Stimulated activated CD4-positive, alpha-beta T cell treated with anti-CD3 and anti-CD28 coated beads, Interleukin-4, amount 100 ng/mL, for 48 hours (primary cell): Measurements from ENCODE around the gene CMTM1.
"Not testable (repeated sequence)": the region's sequence is repeated elsewhere in the genome, so short reads cannot be mapped to it uniquely, and the experiment has no call there.

Source experiments
- DNase-seq, 2 donors: peaks; one replicate each; pipeline ENCODE4 v3.0.0-alpha.2; 2020; ENCODE audit warnings: low read depth in 2 of 2

CMTM1 gene

GRCh38 chr16:66591018-66591417 lies 24.8 kb downstream of the CMTM1 start:
- no peak for DNase-seq

DNA sequence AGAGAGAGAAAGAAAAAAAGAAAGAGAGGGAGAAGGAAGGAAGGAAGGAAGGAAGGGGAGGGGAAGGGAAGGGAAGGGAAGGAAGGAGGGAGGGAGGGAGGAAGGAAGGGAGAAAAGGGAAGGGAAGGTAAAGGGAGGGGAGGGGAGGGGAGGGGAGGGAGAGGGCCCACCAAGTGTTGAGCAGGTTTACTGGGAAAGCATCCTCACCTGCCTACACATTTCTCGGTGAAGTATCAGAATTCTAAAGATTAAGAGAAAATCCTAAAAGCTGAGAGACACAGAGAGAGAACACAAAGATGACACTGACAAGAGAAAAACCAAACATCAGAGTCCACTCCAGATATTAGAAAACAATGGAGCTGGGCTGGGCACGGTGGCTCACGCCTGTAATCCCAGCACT lies 26.0 kb downstream of the CMTM1 start:
- no peak for DNase-seq

GRCh38 chr16:66592814-66593213 lies 26.6 kb downstream of the CMTM1 start:
- no peak for DNase-seq

DNA sequence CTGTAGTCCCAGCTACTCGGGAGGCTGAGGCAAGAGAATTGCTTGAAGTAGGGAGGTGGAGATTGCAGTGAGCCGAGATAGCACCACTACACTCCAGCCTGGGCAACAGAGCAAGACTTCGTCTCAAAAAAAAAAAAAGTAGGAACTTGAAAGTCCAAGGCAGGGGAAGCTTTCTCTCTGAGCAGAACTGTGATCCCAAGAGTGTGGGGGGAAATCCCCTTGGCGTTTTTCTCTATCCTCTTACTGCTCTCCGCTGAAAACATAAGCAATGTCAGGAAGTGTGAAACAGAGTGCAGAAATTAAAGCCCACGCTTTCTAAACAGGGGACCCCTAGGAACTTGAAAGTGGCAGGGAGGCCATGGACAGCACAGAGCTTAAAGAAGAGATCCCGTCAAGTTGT lies 28.5 kb downstream of the CMTM1 start:
- no peak for DNase-seq

DNA sequence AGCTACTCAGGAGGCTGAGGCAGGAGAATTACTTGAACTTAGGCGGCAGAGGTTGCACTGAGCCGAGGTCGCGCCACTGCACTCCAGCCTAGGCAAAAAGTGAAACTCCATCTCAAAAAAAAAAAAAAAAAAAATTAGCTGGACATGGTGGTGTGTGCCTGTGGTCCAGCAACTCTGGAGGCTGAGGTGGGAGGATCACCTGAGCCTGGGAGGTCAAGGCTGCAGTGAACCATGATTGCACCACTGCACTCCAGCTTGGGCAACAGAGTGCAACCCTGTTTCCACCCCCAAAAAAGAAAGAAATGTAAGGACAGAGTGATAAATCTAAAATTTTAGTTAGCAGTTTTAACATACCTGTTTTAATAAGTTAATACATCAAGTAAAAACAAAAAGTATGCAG lies 30.3 kb downstream of the CMTM1 start:
- DNase-seq, result not testable (repeated sequence)

- no peak for DNase-seq
Measured at GRCh38 chr16:66596986-66597848, 31.0 kb downstream of the CMTM1 start.

DNA sequence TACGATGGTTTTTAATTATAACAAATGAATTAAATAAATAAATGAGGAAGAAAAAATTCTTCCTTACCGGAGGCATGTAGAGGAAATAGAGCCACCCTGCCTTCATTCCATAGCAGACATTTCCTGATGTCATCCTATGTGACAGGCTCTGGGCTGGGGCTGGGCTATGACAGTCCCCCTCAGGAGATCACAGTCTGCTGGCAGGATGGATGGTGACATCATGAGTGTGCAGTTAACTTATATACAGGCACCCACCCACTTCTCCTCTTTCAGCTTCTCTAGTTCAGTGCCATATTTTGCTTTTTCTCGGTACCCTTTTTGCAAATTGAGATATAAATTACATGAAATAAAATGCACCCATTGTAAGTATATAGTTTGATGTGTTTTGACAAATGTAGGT lies 31.9 kb downstream of the CMTM1 start:
- DNase-seq, result no peak

DNA sequence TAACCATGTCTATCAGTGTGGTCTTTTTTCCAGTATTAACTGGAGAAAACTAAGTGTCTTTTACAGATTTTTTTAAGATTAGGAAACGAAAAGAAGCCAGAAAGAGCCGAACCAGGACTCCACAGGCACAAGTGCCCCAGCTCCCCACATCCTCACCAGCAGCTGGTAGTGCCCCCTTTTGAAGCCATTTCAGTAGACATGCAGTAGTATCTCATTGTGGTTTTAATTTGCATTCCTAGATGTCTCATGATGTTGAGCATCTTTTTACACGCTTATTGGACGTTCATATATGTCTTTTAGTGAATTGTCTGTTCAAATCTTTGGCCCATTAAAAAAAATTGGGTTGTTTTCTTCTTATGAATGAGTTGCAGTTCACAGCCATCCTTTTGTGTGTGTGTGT lies 33.5 kb downstream of the CMTM1 start:
- no peak for DNase-seq

GRCh38 chr16:66600477-66600876 lies 34.2 kb downstream of the CMTM1 start:
- no peak for DNase-seq

GRCh38 chr16:66601471-66601870 lies 35.2 kb downstream of the CMTM1 start:
- DNase-seq, result no peak

DNA sequence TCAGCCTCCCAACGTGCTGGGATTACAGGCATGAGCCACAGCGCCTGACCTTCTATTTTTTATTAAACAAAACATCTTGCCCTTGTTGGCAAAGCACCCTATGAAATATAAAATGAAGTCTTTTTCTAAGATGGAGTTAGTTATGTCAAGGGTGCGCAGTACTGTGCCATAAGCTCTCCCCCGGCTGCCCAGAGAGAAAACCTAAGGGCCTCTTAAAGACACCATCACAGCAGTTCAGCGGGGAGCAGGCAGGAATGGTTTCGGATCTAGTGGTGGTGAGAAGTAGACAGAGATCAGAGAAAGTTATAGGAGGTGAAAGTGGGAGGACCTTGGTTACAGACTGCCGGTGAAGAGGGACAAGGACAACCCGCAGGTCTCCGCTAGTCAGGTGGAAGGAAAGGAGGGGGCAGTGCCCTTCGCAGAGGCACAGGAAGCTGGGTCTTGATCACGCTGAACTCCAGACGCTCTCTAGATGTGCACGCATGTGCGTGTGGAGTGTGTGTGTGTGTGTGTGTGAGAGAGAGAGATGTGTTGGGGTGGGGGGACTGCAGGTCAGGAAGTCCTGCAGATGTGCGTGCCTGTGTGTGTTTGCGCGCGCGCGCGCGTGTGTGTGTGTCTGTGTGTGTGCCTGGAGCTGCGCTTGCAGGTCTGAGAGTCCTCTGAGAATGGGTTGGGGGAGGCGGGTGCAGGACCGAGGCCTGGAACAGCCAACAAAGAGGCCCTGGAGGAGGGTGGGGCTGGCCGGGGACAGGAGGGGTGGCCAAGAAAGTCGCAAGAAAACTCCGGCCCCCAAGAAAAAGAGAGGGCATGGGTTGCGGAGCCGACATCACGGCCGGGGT lies 37.5 kb downstream of the CMTM1 start:
- peak; percentile 42 to 47 for DNase-seq

DNA sequence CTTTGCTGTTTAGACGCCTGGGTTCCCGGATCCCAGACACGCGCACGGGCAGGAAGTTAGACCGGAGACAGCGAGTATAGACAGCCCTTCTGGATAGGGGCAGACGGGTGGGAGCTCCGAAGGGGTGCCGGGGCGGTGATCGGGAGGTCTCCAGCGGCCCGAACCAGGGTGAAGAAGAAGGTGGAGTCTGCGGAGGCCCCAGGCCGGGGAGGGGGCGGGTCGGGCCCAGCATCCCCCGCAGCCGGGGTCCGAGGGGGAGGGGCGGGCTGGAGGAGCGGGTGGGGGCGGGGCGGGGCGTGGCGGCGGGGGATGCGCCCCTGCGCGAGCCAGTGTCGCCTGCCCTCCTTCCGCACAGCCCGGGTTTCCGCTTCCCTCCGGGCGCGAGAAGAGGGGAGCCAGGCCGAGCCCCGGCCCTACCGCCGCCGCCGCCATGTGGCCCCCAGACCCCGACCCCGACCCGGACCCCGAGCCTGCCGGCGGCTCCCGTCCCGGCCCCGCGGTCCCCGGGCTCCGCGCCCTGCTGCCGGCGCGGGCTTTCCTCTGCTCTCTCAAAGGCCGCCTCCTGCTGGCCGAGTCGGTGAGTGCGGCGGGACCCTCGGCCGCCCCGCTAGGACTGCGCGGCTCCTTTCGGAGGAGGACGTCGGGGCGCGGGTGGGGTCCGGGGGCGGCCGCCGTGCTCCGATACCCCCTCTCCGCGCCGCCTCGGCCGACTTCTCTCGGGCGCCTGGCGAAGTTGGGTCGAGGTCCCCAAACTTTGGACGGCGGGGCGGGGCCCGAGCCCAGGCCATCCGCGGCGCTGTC lies 38.3 kb downstream of the CMTM1 start, which contains the start of gene CMTM3:
CMTM3 (plus strand) TSS at position 329 of the 801 bp plus-strand sequence; CDS start at position 431, 102 bp downstream.
- peak; percentile 68 to 70 for DNase-seq

GRCh38 chr16:66605177-66605978 lies 39.1 kb downstream of the CMTM1 start:
- DNase-seq, result peak; percentile 29 to 38

DNA sequence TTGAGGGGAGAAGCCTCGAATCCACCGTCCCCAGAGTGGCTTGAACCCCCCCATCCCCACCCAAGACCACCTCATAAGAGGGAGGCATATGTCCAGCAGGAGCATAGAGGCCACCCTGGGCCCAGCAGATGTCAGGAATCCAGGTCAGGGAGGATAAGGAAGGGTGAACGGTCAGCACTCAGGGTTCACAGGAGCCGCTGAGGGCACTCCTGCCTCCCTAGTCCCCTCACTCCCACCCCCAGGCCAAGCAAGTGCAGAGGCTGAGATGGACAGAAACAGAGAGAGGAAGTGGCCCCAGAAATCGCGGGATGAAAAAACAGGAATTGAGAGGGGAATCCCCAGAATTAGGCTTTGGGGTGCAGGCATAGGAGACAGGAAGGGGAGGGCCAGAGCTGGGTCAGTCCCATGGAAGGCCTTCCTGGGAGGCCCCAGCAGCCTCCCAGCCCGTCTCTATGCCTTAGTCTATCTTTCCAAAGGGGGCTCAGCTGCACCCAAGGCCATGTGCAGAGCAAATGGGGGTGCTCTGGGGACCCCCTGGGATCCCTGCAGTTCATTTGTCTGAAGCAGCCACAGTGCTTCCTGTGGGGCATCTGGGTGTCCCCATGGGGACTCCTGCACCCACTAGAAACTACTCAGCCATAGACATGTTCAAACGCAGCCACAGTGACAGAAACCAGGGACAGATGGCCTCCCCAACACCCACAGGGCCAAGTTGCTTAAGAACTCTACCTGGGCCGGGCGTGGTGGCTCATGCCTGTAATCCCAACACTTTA lies 39.9 kb downstream of the CMTM1 start:
- DNase-seq, result no peak

DNA sequence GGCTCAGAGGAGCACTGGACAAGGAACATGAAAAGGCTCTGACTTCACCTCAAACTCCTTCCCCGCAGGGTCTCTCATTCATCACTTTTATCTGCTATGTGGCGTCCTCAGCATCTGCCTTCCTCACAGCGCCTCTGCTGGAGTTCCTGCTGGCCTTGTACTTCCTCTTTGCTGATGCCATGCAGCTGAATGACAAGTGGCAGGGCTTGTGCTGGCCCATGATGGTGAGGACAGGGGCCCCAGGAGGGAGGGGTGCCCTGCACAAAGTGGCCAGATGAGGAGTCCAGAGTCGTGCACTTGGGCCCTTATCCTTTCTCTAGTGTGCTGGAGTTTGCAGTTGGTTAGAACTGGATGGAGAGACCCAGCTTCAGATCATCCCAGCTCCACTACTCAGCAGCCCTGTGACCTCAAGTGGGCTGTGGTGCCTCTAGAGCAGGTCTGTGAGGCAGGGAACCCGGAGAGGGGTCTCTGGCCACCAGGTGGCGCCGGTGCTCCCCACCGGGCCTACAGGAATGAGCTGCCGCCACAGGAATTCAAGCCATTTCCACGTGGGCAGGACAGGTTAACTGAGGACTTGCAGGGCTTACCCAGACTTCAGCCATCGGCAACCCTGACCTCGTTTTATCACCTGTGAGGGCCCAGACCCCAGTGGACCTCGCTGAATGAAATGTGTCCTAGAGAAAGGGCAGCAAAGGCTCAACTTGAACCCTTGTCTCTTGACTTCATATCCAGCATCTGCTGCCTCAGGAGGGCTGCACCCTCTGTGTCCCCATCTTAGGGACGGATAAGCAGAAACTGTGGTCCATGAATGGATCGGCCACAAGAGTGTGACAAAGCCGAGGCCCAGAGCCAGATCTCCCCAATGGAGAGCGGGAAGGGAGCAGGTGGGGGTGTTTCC lies 42.3 kb downstream of the CMTM1 start:
- DNase-seq, result peak; percentile 82 to 85

DNA sequence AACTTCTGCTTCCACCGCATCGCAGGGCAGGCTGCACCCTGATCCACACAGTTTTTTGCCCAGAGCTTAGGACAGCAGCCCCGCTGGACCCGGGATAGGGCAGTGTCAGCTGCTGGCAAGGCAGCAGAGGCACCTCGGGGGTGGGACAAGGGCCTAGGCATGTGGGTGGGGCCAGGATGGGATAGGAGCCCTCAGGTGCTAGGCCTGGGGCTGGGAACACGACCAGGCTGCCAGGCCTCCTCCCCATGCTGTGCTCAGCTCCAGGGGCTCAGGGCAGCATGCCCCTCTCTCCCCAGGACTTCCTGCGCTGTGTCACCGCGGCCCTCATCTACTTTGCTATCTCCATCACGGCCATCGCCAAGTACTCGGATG lies 42.9 kb downstream of the CMTM1 start:
- no peak for DNase-seq

GRCh38 chr16:66610111-66610820 lies 44.0 kb downstream of the CMTM1 start:
- no peak for DNase-seq

DNA sequence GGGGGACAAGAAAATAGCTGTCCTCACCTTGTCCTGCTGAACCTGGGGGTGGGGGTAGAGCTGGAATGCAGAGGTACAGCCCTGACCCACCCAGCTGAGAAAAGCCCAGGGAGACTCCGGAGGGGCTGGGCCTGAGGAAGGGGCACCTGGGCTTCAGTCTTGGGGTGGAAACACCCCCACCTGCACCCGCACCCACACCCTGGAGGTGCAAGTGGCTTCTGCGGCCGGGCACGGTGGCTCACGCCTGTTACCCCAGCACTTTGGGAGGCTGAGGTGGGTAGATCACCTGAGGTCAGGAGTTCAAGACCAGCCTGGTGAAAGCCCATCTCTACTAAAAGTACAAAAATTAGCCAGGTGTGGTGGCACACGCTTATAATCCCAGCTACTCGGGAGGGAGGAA lies 45.7 kb downstream of the CMTM1 start:
- not testable (repeated sequence) for DNase-seq

GRCh38 chr16:66612422-66612821 lies 46.2 kb downstream of the CMTM1 start:
- no peak for DNase-seq
